Retinal pigment epithelial cell (primary cell): Measurements from ENCODE around the gene FITM2.

Experiments
- DNase-seq: peaks from one replicate; pipeline ENCODE4 v3.0.0-alpha.2; 2010; ENCODE audit warnings: low read depth
- H3K4me3 ChIP-seq: 2 replicates; pipeline ENCODE4 v1.5.1; 2011; ENCODE audit warnings: mild to moderate bottlenecking, low read length, control low read depth, moderate library complexity
- TF ChIP-seq, protein P1 (sequence below): conservative IDR thresholded peaks from 2 replicates; pipeline ENCODE4 v1.5.1; 2011; ENCODE audit warnings: low read depth, low read length, control low read depth, inconsistent platforms

The FITM2 gene, protein sequence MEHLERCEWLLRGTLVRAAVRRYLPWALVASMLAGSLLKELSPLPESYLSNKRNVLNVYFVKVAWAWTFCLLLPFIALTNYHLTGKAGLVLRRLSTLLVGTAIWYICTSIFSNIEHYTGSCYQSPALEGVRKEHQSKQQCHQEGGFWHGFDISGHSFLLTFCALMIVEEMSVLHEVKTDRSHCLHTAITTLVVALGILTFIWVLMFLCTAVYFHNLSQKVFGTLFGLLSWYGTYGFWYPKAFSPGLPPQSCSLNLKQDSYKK

DNA sequence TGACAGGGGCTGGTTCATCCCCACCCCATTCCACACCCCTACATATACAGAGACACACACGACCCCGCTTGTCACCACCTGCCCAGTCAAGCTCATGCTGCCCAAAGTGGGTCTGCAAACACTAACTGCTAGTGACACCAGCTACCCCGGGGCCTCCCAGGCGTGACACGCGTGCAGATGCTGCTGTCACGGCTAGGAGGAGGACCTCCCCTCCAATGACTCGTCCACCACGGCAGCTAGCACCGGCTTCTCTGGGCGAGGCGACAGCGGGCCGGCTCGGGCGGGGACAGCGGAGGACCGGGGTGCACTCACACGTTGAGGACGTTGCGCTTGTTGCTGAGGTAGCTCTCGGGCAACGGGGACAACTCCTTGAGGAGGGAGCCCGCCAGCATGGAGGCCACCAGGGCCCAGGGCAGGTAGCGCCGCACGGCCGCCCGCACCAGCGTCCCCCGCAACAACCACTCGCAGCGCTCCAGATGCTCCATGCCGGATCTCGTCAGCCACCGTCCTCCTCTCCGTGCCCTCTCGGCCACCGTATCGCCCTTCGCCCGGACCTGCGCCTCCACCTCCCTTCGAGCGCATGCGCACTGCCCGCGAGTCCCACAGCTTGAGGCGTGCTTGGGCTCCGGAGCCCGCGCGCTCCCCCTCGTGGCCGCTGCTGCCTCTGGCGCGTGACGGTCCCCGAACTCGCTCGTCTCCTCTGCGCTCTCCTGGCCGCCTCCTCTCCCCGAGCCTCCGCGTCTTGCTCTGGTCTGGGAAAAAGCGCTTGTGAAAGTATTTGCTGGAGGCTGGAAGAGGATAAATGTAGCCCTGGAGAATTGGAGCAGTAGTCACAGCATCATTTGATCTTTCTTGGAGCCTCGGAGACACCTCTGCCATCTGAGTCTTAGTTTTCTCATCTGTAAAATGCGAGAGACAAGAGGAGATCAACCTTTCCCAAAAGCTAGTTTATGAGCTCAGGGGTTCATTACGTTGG, at the start of gene FITM2:
FITM2 (minus strand) TSS at position 539 of the 976 bp plus-strand sequence; CDS start at position 485, 54 bp downstream.
- peak within 1 kb of the TSS; percentile 93 for H3K4me3 ChIP-seq
- TF ChIP-seq, protein P1, sequence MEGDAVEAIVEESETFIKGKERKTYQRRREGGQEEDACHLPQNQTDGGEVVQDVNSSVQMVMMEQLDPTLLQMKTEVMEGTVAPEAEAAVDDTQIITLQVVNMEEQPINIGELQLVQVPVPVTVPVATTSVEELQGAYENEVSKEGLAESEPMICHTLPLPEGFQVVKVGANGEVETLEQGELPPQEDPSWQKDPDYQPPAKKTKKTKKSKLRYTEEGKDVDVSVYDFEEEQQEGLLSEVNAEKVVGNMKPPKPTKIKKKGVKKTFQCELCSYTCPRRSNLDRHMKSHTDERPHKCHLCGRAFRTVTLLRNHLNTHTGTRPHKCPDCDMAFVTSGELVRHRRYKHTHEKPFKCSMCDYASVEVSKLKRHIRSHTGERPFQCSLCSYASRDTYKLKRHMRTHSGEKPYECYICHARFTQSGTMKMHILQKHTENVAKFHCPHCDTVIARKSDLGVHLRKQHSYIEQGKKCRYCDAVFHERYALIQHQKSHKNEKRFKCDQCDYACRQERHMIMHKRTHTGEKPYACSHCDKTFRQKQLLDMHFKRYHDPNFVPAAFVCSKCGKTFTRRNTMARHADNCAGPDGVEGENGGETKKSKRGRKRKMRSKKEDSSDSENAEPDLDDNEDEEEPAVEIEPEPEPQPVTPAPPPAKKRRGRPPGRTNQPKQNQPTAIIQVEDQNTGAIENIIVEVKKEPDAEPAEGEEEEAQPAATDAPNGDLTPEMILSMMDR = peak; percentile 89
- DNase-seq = peak; percentile 75

DNA sequence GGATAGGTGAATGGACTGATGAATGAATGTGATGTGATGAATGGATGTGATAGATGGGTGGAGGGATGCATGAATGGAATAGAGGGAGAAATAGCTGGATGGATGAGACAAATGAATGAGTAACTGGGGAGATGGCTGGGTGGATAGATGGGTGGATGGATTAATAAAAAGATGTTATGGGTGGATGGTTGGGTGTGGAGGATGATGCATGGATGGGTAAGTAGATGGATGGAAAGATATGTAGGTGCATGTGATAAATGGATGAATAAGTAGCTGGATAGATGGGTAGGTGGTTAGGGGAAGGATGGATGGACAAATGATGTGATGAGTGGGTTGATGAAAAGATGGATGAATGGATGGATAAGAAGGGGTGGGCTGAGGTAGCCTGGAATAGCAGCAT, 49.2 kb upstream of the FITM2 start:
- no peak for DNase-seq
- TF ChIP-seq, protein P1 = no peak

DNA sequence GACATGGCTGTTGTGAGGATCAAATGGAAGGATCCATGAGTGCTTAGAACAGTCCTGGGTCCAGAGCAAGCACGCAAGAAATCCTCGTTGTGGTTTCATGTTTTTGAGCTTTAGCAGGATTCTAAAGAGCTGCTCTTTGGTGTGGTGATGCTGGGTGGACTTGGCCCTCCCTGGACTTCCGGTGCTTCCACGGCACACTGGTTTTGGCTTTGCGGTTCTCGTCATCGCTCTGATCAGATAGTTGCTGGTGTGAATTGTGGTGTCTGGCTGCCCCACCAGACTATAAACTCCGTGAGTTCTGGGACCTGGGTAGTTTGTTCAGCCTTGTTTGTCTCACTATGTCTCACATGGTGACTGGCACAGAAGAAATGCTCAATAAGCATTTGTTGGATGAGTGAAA, 47.8 kb upstream of the FITM2 start:
- no peak for DNase-seq
- TF ChIP-seq, protein P1 = no peak
- H3K4me3 ChIP-seq = no peak overlapping the region

More for the DNA sequence above, 49.2 kb upstream of the FITM2 start:
- H3K4me3 ChIP-seq = no peak overlapping the region

DNA sequence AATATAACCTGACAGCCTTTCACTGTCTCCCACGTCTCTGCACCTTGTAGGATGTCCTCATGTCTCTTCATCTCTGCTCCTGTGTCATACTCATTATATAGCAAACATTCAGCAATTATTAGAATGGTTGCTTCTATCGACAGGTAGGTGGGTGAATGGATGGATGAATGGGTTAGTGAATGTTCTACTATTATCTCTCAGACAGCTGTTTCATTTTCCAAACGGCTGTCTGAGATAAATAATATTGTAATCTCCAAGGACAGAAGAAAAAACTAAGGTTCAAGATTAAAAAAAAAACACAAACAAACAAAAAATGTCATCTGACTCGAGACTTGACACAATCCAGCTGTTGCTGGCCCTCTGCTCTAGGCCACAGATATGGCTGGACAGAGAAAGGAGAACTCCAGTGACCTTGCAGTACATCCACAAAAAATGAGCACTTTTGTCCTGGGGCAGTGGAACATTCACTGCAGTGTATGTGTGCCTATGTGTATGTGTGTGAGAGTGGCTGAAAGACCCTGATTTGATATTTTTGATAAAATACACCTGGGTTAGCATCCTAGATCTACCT, 46.6 kb upstream of the FITM2 start:
- no peak for DNase-seq
- H3K4me3 ChIP-seq = no peak overlapping the region
- TF ChIP-seq, protein P1 = no peak

DNA sequence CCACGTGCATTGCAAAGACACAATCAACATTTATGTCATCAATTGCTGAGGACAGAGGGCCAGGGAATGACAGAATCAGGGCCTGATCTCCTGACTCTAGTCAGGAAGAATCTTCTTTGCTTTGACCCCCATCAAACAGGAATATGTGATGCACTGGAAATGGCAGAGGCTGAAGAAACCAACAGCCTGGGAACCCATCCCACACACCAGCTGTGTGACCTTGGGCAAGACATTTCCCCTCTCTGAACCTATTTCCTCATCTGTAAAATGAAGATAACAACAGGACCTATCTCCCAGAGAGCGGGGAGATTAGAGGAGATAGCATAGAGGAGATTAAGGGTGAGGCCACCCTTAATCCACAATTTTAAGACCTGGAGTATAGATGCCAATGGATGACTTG, 46.0 kb upstream of the FITM2 start:
- no peak overlapping the region for H3K4me3 ChIP-seq
- TF ChIP-seq, protein P1 = no peak
- DNase-seq = no peak

DNA sequence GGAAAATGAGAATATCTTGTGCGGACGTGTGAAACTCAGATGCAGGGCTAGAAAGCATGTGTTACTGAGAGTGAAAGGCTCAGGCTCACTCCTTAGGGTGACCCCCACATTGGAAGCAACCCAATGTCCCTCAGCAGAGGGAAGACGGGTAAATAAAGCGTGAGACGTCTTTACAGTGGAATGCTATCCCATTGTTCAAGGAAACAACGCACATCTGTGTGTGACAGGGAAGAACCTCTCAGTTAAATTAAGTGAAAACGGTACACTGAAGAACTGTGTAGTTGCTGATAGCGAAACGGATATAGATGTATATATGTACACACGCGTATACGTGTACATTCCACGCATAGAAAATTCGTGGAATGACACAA, 45.3 kb upstream of the FITM2 start:
- TF ChIP-seq, protein P1 = no peak
- no peak overlapping the region for H3K4me3 ChIP-seq
- no peak for DNase-seq
